Type B pancreatic cell (in vitro differentiated cells): ENCODE measurements around the gene IMPG1. TPM values are rescaled to one million over a fixed set of nuclear protein-coding genes. Genes with fewer than 3 reads are reported as not detected.

Experiments used
- DNase-seq: peaks from one replicate; pipeline ENCODE4 v3.0.0; 2021; ENCODE audit warnings: mixed read lengths; ENCODE audit not compliant: unreplicated experiment; ENCODE audit errors: extremely low spot score
- H3K27ac Mint-ChIP-seq: 2 replicates; pipeline ENCODE4 v1.8.0; 2021; ENCODE audit warnings: mild to moderate bottlenecking, mixed read lengths
- H3K27me3 Mint-ChIP-seq: 2 replicates; pipeline ENCODE4 v1.8.0; 2021; ENCODE audit warnings: mixed read lengths
- H3K36me3 Mint-ChIP-seq: 2 replicates; pipeline ENCODE4 v1.8.0; 2021; ENCODE audit warnings: mixed read lengths
- H3K4me1 Mint-ChIP-seq: one replicate; pipeline ENCODE4 v1.8.0; 2021; ENCODE audit warnings: mixed read lengths; ENCODE audit not compliant: unreplicated experiment
- H3K4me3 Mint-ChIP-seq: 2 replicates; pipeline ENCODE4 v1.8.0; 2021; ENCODE audit warnings: mild to moderate bottlenecking, mixed read lengths
- H3K9me3 Mint-ChIP-seq: 2 replicates; pipeline ENCODE4 v1.8.0; 2021; ENCODE audit warnings: mixed read lengths
- CTCF ChIP-seq: fragments of 200-600 bp; sonication (generic); conservative IDR thresholded peaks from 2 replicates; pipeline ENCODE4 v1.5.0; 2021; ENCODE audit warnings: antibody characterized with exemption, mild to moderate bottlenecking
- total RNA-seq: library from RNA; stranded (reverse); gene quantifications from 2 replicates; pipeline ENCODE4 v1.2.1, GENCODE V29; 2021; ENCODE audit warnings: low replicate concordance

IMPG1 gene
- total RNA-seq, 1 donor from 2014 or later: not detected

- no peak for TF ChIP-seq CTCF
- H3K4me1 Mint-ChIP-seq: no peaks in the 10 kb centered on the region
- H3K27me3 Mint-ChIP-seq: peaks cover 4% of the 10 kb centered on the region
- no peak overlapping the region for H3K4me3 Mint-ChIP-seq
- H3K27ac Mint-ChIP-seq: no peak overlapping the region
- no peaks in the 10 kb centered on the region for H3K36me3 Mint-ChIP-seq
- no peak for DNase-seq
- H3K9me3 Mint-ChIP-seq: no peaks in the 10 kb centered on the region
Measured at GRCh38 chr6:75991941-75992340, 80.5 kb downstream of the IMPG1 start.

- DNase-seq: no peak
- no peaks in the 10 kb centered on the region for H3K9me3 Mint-ChIP-seq
- no peak for TF ChIP-seq CTCF
- H3K4me3 Mint-ChIP-seq: no peak overlapping the region
- no peaks in the 10 kb centered on the region for H3K27me3 Mint-ChIP-seq
- H3K4me1 Mint-ChIP-seq: no peaks in the 10 kb centered on the region
- no peak overlapping the region for H3K27ac Mint-ChIP-seq
- no peaks in the 10 kb centered on the region for H3K36me3 Mint-ChIP-seq
Measured at GRCh38 chr6:75986935-75987334, 85.5 kb downstream of the IMPG1 start.

GRCh38 chr6:75975904-75976303 is 96.6 kb downstream of the IMPG1 start:
- Mint-ChIP-seq H3K27me3 (no peaks in the 10 kb centered on the region), H3K9me3 (no peaks in the 10 kb centered on the region), H3K4me3 (no peak overlapping the region), H3K36me3 (no peaks in the 10 kb centered on the region), H3K4me1 (no peaks in the 10 kb centered on the region), H3K27ac (no peak overlapping the region)
- TF ChIP-seq CTCF: no peak
- DNase-seq: no peak

- no peaks in the 10 kb centered on the region for H3K4me1 Mint-ChIP-seq
- H3K27ac Mint-ChIP-seq: no peak overlapping the region
- no peak for TF ChIP-seq CTCF
- no peak for DNase-seq
- no peaks in the 10 kb centered on the region for H3K9me3 Mint-ChIP-seq
- no peaks in the 10 kb centered on the region for H3K36me3 Mint-ChIP-seq
- no peaks in the 10 kb centered on the region for H3K27me3 Mint-ChIP-seq
- H3K4me3 Mint-ChIP-seq: no peak overlapping the region
Measured at GRCh38 chr6:75970093-75970492, 102.4 kb downstream of the IMPG1 start.

- no peaks in the 10 kb centered on the region for H3K9me3 Mint-ChIP-seq
Measured at GRCh38 chr6:75968143-75968542, 104.3 kb downstream of the IMPG1 start.

More at GRCh38 chr6:75968143-75968542, 104.3 kb downstream of the IMPG1 start:
- no peak overlapping the region for H3K4me3 Mint-ChIP-seq
- no peaks in the 10 kb centered on the region for H3K27me3 Mint-ChIP-seq
- no peaks in the 10 kb centered on the region for H3K4me1 Mint-ChIP-seq
- no peak overlapping the region for H3K27ac Mint-ChIP-seq
- TF ChIP-seq CTCF: no peak
- no peak for DNase-seq
- no peaks in the 10 kb centered on the region for H3K36me3 Mint-ChIP-seq
